ENCODE results near the gene CCRL2. TPM values are rescaled to one million over a fixed set of nuclear protein-coding genes. Genes with fewer than 3 reads are reported as not detected.
"Not testable (repeated sequence)": the region's sequence is repeated elsewhere in the genome, so short reads cannot be mapped to it uniquely, and the experiment has no call there.

Gene CCRL2
- total RNA-seq, 1 experiment from 2014 or later, result 1.2 TPM

- no peaks in the 10 kb centered on the region for H3K9me3 ChIP-seq (ENCODE audit: insufficient read depth, low read depth)
- DNase-seq, result peak in 1 of 2 experiments; percentile 88
- H3K79me2 ChIP-seq (ENCODE audit: low read depth), result peaks cover 14% of the 10 kb centered on the region
- TF ChIP-seq CTCF (conservative IDR thresholded peaks at IDR 0.05) (no peak), EZH2 (IDR thresholded peaks at IDR 0.05; ENCODE audit: low read depth) (no peak)
- peak overlapping the region; percentile 56 for H3K4me3 ChIP-seq
- no TSS peak for BruUV-seq (replicated peaks)
- H3F3A ChIP-seq (ENCODE audit: insufficient read depth, low read depth), result peaks cover 52% of the 10 kb centered on the region
- peak overlapping the region; percentile 74 for H3K4me2 ChIP-seq
- POLR2A ChIA-PET (ENCODE audit: unreplicated experiment), result no interaction called here
- no peaks in the 10 kb centered on the region for H4K20me1 ChIP-seq (ENCODE audit: insufficient read depth)
- intact Hi-C loops (cut with micrococcal nuclease; ENCODE audit: unreplicated experiment), result no loop called here
- no peaks in the 10 kb centered on the region for H3K9me2 ChIP-seq (ENCODE audit: insufficient read depth)
- no peak overlapping the region for H2AFZ ChIP-seq
- peaks cover 12% of the 10 kb centered on the region; the same call in 1 of the 2 replicates for H3K36me3 ChIP-seq (ENCODE audit: low read depth)
- peak overlapping the region; percentile 90 for H3K27ac ChIP-seq
- no peaks in the 10 kb centered on the region for H3K27me3 ChIP-seq (ENCODE audit: insufficient read depth, low read depth)
- CTCF ChIA-PET, result interaction anchor here (0.7 to 1.1 kb wide), 2 partner anchors 61 to 772 kb away, joined by 3 read pairs; no protein-coding TSS in a partner anchor
- H3K4me1 ChIP-seq (replicated peaks; ENCODE audit: insufficient read depth), result peaks cover 83% of the 10 kb centered on the region
Observed at GRCh38 chr3:46427916-46428833, 21.1 kb downstream of the CCRL2 start.

- intact Hi-C loops (cut with micrococcal nuclease; ENCODE audit: unreplicated experiment), result no loop called here
- peaks cover 12% of the 10 kb centered on the region; the same call in 1 of the 2 replicates for H3K36me3 ChIP-seq (ENCODE audit: low read depth)
- peaks cover 81% of the 10 kb centered on the region for H3K4me1 ChIP-seq (replicated peaks; ENCODE audit: insufficient read depth)
- H3K4me2 ChIP-seq, result peak overlapping the region; percentile 74
- no peak for DNase-seq
- peaks cover 60% of the 10 kb centered on the region for H3F3A ChIP-seq (ENCODE audit: insufficient read depth, low read depth)
- no peaks in the 10 kb centered on the region for H4K20me1 ChIP-seq (ENCODE audit: insufficient read depth)
- H3K27me3 ChIP-seq (ENCODE audit: insufficient read depth, low read depth), result no peaks in the 10 kb centered on the region
- H3K27ac ChIP-seq, result peak overlapping the region; percentile 90
- no peaks in the 10 kb centered on the region for H3K9me3 ChIP-seq (ENCODE audit: insufficient read depth, low read depth)
- no peak for TF ChIP-seq EZH2 (IDR thresholded peaks at IDR 0.05; ENCODE audit: low read depth)
- no peak for TF ChIP-seq CTCF (conservative IDR thresholded peaks at IDR 0.05)
- no TSS peak for BruUV-seq (replicated peaks)
- peak overlapping the region; percentile 56 for H3K4me3 ChIP-seq
- H2AFZ ChIP-seq, result peak overlapping the region; percentile 62
- H3K9me2 ChIP-seq (ENCODE audit: insufficient read depth), result no peaks in the 10 kb centered on the region
- CTCF ChIA-PET, result interaction anchor here (0.6 to 1.1 kb wide), 4 partner anchors 15 to 201 kb away, joined by 3 to 9 read pairs (median 4); no protein-coding TSS in a partner anchor
- H3K79me2 ChIP-seq (ENCODE audit: low read depth), result peaks cover 14% of the 10 kb centered on the region
- POLR2A ChIA-PET (ENCODE audit: unreplicated experiment), result no interaction called here
Observed at GRCh38 chr3:46429250-46429649, 22.2 kb downstream of the CCRL2 start.

- no peaks in the 10 kb centered on the region for H3K27me3 ChIP-seq (ENCODE audit: insufficient read depth, low read depth)
- H3K9me2 ChIP-seq (ENCODE audit: insufficient read depth), result no peaks in the 10 kb centered on the region
- H3K79me2 ChIP-seq (ENCODE audit: low read depth), result peaks cover 14% of the 10 kb centered on the region
- TF ChIP-seq CTCF (conservative IDR thresholded peaks at IDR 0.05), result no peak
- TF ChIP-seq EZH2 (IDR thresholded peaks at IDR 0.05; ENCODE audit: low read depth), result no peak
- H3K4me3 ChIP-seq, result peak overlapping the region; percentile 56
- H3F3A ChIP-seq (ENCODE audit: insufficient read depth, low read depth), result peaks cover 64% of the 10 kb centered on the region
- peaks cover 81% of the 10 kb centered on the region for H3K4me1 ChIP-seq (replicated peaks; ENCODE audit: insufficient read depth)
- CTCF ChIA-PET, result interaction anchor here (0.6 to 1.1 kb wide), 4 partner anchors 15 to 201 kb away, joined by 3 to 9 read pairs (median 4); no protein-coding TSS in a partner anchor
- DNase-seq, result no peak
- H3K4me2 ChIP-seq, result peak overlapping the region; percentile 74
- H3K9me3 ChIP-seq (ENCODE audit: insufficient read depth, low read depth), result no peaks in the 10 kb centered on the region
- H4K20me1 ChIP-seq (ENCODE audit: insufficient read depth), result no peaks in the 10 kb centered on the region
- peak overlapping the region; percentile 90 for H3K27ac ChIP-seq
- H3K36me3 ChIP-seq (ENCODE audit: low read depth), result peaks cover 12% of the 10 kb centered on the region; the same call in 1 of the 2 replicates
- POLR2A ChIA-PET (ENCODE audit: unreplicated experiment), result no interaction called here
- BruUV-seq (replicated peaks), result no TSS peak
- no peak overlapping the region for H2AFZ ChIP-seq
- intact Hi-C loops (cut with micrococcal nuclease; ENCODE audit: unreplicated experiment), result no loop called here
Observed at GRCh38 chr3:46429671-46430070, 22.6 kb downstream of the CCRL2 start.

- CTCF ChIA-PET; H3K4me3 ChIP-seq; intact Hi-C loops (cut with micrococcal nuclease; ENCODE audit: unreplicated experiment); DNase-seq; POLR2A ChIA-PET (ENCODE audit: unreplicated experiment); H3K27me3 ChIP-seq (ENCODE audit: insufficient read depth, low read depth); H4K20me1 ChIP-seq (ENCODE audit: insufficient read depth); H2AFZ ChIP-seq; H3K27ac ChIP-seq; H3K9me2 ChIP-seq (ENCODE audit: insufficient read depth); H3K4me2 ChIP-seq; BruUV-seq (replicated peaks); H3K9me3 ChIP-seq (ENCODE audit: insufficient read depth, low read depth): not testable (repeated sequence)
- Histone ChIP-seq H3K4me1 (replicated peaks; ENCODE audit: insufficient read depth) (peaks cover 80% of the 10 kb centered on the region), H3K79me2 (ENCODE audit: low read depth) (peaks cover 14% of the 10 kb centered on the region), H3F3A (ENCODE audit: insufficient read depth, low read depth) (peaks cover 58% of the 10 kb centered on the region), H3K36me3 (ENCODE audit: low read depth) (peaks cover 12% of the 10 kb centered on the region; the same call in 1 of the 2 replicates)
Observed at GRCh38 chr3:46430879-46431278, 23.8 kb downstream of the CCRL2 start.

- intact Hi-C loops (cut with micrococcal nuclease; ENCODE audit: unreplicated experiment); CTCF ChIA-PET: not testable (repeated sequence)
Observed at GRCh38 chr3:46431905-46432304, 24.8 kb downstream of the CCRL2 start.

More at GRCh38 chr3:46431905-46432304, 24.8 kb downstream of the CCRL2 start:
- DNase-seq; BruUV-seq (replicated peaks); POLR2A ChIA-PET (ENCODE audit: unreplicated experiment); H3K4me2 ChIP-seq; H3K9me2 ChIP-seq (ENCODE audit: insufficient read depth); H3K9me3 ChIP-seq (ENCODE audit: insufficient read depth, low read depth); H3K27ac ChIP-seq; H4K20me1 ChIP-seq (ENCODE audit: insufficient read depth); H3K27me3 ChIP-seq (ENCODE audit: insufficient read depth, low read depth); H3K4me3 ChIP-seq; H2AFZ ChIP-seq: not testable (repeated sequence)
- Histone ChIP-seq H3K79me2 (ENCODE audit: low read depth) (peaks cover 14% of the 10 kb centered on the region), H3K36me3 (ENCODE audit: low read depth) (peaks cover 12% of the 10 kb centered on the region; the same call in 1 of the 2 replicates), H3K4me1 (replicated peaks; ENCODE audit: insufficient read depth) (peaks cover 71% of the 10 kb centered on the region), H3F3A (ENCODE audit: insufficient read depth, low read depth) (peaks cover 48% of the 10 kb centered on the region)
